GM19043 (cell line): ENCODE results near the gene DSCAM.
"Not testable (repeated sequence)": the region's sequence is repeated elsewhere in the genome, so short reads cannot be mapped to it uniquely, and the experiment has no call there.

ENCODE experiments used
- ATAC-seq: cut with Tn5 transposase; IDR thresholded peaks from one replicate; pipeline ENCODE4 v1.9.1; 2021; ENCODE audit warnings: low read depth; ENCODE audit not compliant: unreplicated experiment

DSCAM gene

GRCh38 chr21:40496116-40496515 lies 350.8 kb downstream of the DSCAM start:
- no peak for ATAC-seq

DNA sequence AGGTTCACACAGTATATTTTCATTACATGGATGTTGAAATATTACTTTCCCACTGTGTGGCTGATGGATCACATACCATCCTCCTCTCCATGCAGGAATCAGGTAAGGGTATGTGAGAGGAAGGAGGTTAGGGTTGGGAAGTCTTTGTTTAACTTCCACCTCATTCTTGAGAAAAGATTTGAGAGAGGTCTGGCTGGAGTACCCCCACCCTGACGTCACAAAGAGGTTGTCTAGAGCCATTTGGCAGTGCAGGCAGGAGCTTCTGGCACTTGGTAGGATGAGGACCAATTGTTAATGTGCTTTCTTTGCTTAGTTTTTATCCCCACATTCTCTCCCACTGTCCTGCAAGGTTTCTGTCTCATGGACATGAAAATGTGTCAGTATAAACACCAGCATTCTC lies 356.6 kb downstream of the DSCAM start:
- no peak for ATAC-seq

GRCh38 chr21:40489001-40489400 lies 358.0 kb downstream of the DSCAM start:
- no peak for ATAC-seq

DNA sequence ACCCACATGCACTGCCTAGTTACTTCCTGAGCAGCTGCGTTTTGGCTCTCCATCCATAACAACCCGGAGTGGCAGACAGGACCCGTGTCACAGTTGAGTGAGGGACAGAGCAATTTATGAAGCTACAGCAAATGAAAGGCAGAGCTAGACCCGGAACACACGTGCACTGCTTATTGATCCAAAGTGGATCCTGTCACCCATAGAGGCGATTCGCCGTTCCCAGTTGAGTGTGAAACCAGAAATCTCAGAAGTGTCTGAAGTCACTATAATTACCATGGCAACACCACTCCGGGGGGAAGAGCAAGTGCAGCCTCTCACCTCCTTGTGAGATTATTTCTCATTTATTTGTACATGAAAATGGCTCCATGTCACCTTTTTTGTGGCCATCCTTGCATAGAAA lies 365.2 kb downstream of the DSCAM start:
- no peak for ATAC-seq

- ATAC-seq, result no peak
Observed at GRCh38 chr21:40474513-40474912, 372.4 kb downstream of the DSCAM start.

DNA sequence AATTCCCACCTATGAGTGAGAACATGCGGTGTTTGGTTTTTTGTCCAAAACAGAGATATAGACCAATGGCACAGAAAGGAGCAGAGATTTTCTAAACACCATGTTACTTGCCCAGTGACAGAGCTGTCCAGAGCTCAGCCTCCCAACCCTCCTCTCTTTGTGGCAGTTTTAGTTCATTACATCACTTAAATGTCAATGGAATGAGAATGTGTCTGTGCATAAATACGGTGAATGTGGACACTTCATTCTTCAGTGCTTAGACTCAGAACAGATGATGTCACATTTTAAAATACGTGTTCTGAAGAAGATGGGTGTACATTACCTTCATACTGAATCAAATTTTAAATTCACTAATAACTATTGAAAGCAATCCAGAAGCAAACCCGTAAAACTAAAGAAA lies 374.9 kb downstream of the DSCAM start:
- no peak for ATAC-seq

- ATAC-seq, result no peak
Observed at GRCh38 chr21:40471103-40471502, 375.9 kb downstream of the DSCAM start.

- ATAC-seq, result no peak
Observed at GRCh38 chr21:40466893-40467483, 380.0 kb downstream of the DSCAM start.

- ATAC-seq, result no peak
Observed at GRCh38 chr21:40465382-40465781, 381.6 kb downstream of the DSCAM start.

DNA sequence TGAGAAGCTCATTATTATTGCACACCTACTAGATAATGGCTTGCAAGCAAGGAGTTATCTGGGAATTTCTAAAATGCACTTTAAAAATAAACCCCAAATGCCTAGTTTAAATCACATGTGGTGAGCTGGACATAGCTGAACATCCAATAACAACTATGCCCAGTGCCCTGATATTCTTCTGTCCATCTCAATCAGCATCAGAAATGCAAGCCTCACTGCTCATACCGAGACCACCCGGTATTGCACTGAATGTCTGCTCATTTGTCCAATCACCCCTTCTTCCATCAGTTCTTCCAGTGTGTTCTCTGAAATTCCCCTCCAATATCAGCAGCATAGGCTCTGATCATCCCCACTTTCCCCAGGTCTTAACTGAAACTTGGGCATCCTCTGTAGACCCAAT lies 383.8 kb downstream of the DSCAM start:
- ATAC-seq, result no peak

DNA sequence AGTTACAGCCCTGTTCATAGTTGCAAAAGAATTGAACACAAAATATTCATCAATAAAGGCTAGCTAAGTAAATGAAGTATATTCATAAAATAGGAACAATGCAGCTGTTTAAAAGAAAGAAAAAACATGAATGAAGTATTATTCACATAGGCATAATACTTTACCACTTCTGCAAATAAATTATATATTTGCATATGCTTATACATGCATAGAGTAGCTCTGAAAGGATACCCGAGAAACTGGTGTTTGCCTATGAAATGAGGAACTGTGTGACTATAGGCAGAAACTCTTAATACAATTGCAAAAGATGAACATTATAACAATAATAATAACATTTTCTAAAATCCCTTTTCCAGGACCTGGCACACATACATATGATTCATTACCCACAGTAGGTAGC lies 385.9 kb downstream of the DSCAM start:
- no peak for ATAC-seq

- no peak for ATAC-seq
Observed at GRCh38 chr21:40457741-40458140, 389.2 kb downstream of the DSCAM start.

DNA sequence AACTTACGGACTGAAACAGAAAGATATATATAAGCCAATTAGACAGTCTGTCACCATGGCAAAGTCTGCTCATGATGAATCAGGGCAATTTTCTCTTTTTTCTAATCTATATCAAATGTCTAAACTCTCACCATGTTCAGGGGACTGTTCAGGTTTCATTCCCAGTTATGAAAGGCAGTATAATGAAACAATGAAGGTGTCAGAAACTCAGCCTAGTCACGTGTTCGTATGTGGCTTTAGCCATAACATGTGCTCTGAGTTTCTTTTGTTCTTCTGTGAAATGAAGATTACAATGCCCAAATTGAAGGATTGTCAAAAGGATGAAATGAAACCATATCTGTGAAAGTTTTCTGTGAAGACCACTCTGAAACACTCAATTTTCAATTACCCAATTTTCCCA lies 392.9 kb downstream of the DSCAM start:
- ATAC-seq, result no peak

GRCh38 chr21:40453183-40453582 lies 393.8 kb downstream of the DSCAM start:
- ATAC-seq, result no peak

DNA sequence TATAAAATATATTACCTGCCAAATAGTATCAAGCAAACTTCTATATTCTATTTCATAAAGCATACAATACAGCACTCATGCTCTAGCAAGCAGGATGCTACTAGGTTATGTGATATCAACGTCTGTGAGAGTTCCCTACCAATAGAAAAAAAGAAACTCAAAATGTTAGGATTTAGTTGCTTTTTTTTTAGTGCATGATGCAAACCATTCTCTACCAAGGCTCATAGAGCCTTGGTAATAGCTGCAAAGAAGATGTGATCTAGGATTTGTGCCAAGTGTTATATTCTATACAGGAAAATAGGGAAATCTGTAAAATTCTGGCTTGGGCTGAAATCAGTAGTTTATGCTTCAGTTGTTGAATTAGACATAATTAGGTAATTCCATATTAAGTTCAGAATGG lies 394.4 kb downstream of the DSCAM start:
- no peak for ATAC-seq

GRCh38 chr21:40447016-40447415 lies 399.9 kb downstream of the DSCAM start:
- ATAC-seq, result no peak

DNA sequence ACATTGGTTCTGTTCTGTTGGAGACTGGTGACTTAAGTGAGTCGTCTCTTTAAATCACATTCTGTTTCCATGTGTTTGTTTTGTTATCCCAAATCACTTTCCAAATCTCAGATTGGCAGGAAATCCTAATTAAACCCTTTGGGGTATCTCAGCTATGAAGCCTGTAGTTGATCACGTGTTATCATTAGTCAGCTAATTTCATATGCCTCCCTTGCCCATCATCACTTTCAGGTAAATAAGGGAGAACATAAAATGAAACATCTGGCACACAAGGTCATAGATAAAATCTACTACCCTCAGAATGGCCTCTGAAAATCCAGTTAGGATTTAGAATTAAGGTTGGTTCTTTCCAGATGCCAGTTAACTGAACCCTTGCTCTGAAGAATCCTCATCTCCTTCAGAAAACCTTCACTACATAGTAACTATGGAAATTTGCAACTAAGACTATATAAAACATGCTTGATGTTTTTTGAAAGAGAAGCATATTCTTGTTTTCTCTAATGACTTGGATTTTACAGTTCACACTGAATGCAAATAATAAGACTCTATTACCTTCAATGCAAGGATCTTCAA lies 401.5 kb downstream of the DSCAM start:
- ATAC-seq, result no peak

GRCh38 chr21:40439581-40439980 lies 407.4 kb downstream of the DSCAM start:
- ATAC-seq, result not testable (repeated sequence)

DNA sequence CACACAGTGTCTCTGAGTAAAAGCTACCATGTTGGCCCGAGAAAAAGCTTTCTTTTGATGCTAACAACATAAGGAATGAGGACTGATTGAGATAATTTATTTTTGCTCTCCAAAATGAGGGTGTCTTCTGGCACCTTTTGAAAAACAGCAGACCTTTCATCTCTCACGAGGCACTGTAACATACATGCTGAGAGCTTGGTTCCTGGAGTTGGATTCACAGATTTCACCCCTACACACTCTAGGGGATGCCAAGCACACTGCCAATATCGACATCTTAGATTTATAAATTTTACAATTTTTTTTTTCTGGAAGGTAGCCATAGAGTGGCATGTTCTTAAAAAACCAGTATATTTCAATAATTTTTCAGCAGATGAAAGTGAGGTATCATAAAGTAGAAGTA lies 408.3 kb downstream of the DSCAM start:
- ATAC-seq, result no peak

DNA sequence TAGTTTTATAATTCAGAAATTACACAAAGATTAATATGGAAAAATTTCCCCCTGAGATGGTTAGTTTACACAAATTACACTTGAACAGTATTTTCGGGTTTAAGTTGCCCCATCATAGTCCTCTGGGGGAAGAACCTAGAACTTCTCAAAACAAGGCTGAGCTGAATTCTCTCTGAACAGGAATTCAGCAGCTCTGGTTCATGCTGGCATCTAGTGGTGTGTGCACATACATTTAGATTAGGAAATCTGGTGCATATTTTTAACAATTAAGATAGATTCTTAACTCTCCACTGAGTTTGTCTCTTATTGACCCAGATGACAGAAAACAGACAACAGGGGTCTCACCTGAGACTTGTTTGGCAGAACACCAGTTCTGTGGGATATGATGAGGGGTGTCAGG lies 410.7 kb downstream of the DSCAM start:
- no peak for ATAC-seq

GRCh38 chr21:40433538-40433937 lies 413.4 kb downstream of the DSCAM start:
- ATAC-seq, result no peak

DNA sequence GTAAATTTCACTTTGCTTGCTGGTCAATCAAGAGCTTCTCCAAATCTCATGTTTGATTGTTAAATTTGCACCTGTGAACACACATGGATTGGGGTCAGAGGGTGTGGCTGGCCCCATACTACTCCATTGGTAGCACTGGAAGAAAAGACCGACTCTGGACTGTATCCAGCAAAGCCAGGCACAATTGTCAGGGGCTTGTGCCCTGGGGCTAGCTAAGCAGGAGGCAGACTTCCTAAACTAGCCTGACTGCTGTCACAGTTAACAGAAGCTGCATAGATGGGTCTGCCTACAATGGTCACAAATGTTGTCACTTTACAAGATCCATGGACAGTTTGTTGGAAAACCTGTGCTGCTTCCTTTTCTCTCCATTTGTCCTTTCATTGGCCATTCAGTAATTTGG lies 421.0 kb downstream of the DSCAM start:
- no peak for ATAC-seq
